HepG2 (cell line): Measurements from ENCODE around the gene RICTOR. TPM values are rescaled to one million over a fixed set of nuclear protein-coding genes. Genes with fewer than 3 reads are reported as not detected.

ENCODE experiments used
- AHR ChIP-seq: IDR thresholded peaks from 2 replicates; pipeline ENCODE4 v1.6.1; 2018; ENCODE audit warnings: missing genetic modification reagents, missing compliant biosample characterization
- CREB1 ChIP-seq, 2 experiments: fragments of 450-650 bp in 1 of 2; IDR thresholded peaks; 2 replicates each; pipeline ENCODE4 v1.6.1; 2016 to 2017; ENCODE audit warnings: control low read depth in 1 of 2, mild to moderate bottlenecking in 1 of 2, missing compliant biosample characterization in 1 of 2, missing genetic modification characterization in 1 of 2
- EEA1 ChIP-seq: sonication (generic); formaldehyde crosslinking; IDR thresholded peaks from 2 replicates; pipeline ENCODE4 v1.5.1; 2020; ENCODE audit warnings: mild to moderate bottlenecking, missing genetic modification reagents, borderline replicate concordance
- HES4 ChIP-seq: sonication (generic); formaldehyde crosslinking; IDR thresholded peaks from 2 replicates; pipeline ENCODE4 v1.9.0; 2021; ENCODE audit warnings: mild to moderate bottlenecking, missing genetic modification reagents, borderline replicate concordance
- HNF4G ChIP-seq, 2 experiments: sonication (generic) in 1 of 2; formaldehyde crosslinking in 1 of 2; IDR thresholded peaks; 2 replicates each; pipeline versions ENCODE4 v1.4.0 to v1.6.1; 2011 to 2020; ENCODE audit warnings: borderline replicate concordance in 2 of 2, low read depth in 2 of 2, mild to moderate bottlenecking in 2 of 2, low read length in 1 of 2, missing genetic modification reagents in 1 of 2, moderate library complexity in 1 of 2
- LCORL ChIP-seq, 2 experiments: fragments of 450-650 bp in 1 of 2; sonication (generic) in 1 of 2; formaldehyde crosslinking in 1 of 2; IDR thresholded peaks; 2 replicates each; pipeline versions ENCODE4 v1.5.0 to v1.6.1; 2017 to 2020; ENCODE audit warnings: antibody characterized with exemption in 1 of 2, missing genetic modification reagents in 1 of 2
- NRL ChIP-seq: sonication (generic); formaldehyde crosslinking; IDR thresholded peaks from 2 replicates; pipeline ENCODE4 v1.5.0; 2020; ENCODE audit warnings: missing genetic modification reagents, mild to moderate bottlenecking, moderate library complexity, borderline replicate concordance
- RORA ChIP-seq: sonication (generic); formaldehyde crosslinking; IDR thresholded peaks from 2 replicates; pipeline ENCODE4 v1.5.0; 2020; ENCODE audit warnings: mild to moderate bottlenecking, missing genetic modification reagents, moderate library complexity
- SNRNP70 ChIP-seq: fragments of 200-400 bp; formaldehyde crosslinking; IDR thresholded peaks from 2 replicates; pipeline ENCODE4 v1.6.1; 2017; ENCODE audit warnings: mild to moderate bottlenecking, low read depth, low read length, moderate library complexity
- TBX3 ChIP-seq: fragments of 450-650 bp; IDR thresholded peaks from 2 replicates; pipeline ENCODE4 v1.6.1; 2017; ENCODE audit warnings: antibody characterized with exemption, mild to moderate bottlenecking, inconsistent platforms, borderline replicate concordance
- ZNF256 ChIP-seq: sonication (generic); formaldehyde crosslinking; conservative IDR thresholded peaks from 2 replicates; pipeline ENCODE4 v1.4.0; 2020; ENCODE audit warnings: missing genetic modification reagents
- ZNF264 ChIP-seq: sonication (generic); formaldehyde crosslinking; IDR thresholded peaks from 2 replicates; pipeline ENCODE4 v1.4.0; 2020; ENCODE audit warnings: missing genetic modification reagents
- ZNF33A ChIP-seq: sonication (generic); formaldehyde crosslinking; IDR thresholded peaks from 2 replicates; pipeline ENCODE4 v1.5.1; 2020; ENCODE audit warnings: missing genetic modification reagents, mild to moderate bottlenecking, moderate library complexity, borderline replicate concordance
- ZNF432 ChIP-seq: sonication (generic); formaldehyde crosslinking; IDR thresholded peaks from 2 replicates; pipeline ENCODE4 v1.5.0; 2020; ENCODE audit warnings: missing genetic modification reagents, mild to moderate bottlenecking, borderline replicate concordance
- ZNF724P ChIP-seq: sonication (generic); formaldehyde crosslinking; IDR thresholded peaks from 2 replicates; pipeline ENCODE4 v1.8.0; 2022; ENCODE audit warnings: missing genetic modification reagents, borderline replicate concordance
- ZNF761 ChIP-seq: sonication (generic); formaldehyde crosslinking; conservative IDR thresholded peaks from 2 replicates; pipeline ENCODE4 v1.4.0; 2020; ENCODE audit warnings: mild to moderate bottlenecking, missing genetic modification reagents
- ZNF883 ChIP-seq: sonication (generic); formaldehyde crosslinking; IDR thresholded peaks from 2 replicates; pipeline ENCODE4 v1.5.1; 2020; ENCODE audit warnings: mild to moderate bottlenecking, missing genetic modification reagents; ENCODE audit errors: not compliant biosample characterization
- polyA plus RNA-seq, 8 experiments: library from polyadenylated mRNA; depleted of rRNA in 3 of 8; stranded (reverse) in 7 of 8; unstranded in 1 of 8; fragments of >200 nt; fragmentation: Illumina TruSeq in 4 of 8; extraction: Trizol in 4 of 8; gene quantifications; 2 replicates each; pipeline versions ENCODE4 v1.2.1 to v1.2.3, GENCODE V29; 2011 to 2016; ENCODE audit warnings: low read depth in 4 of 8, missing spikeins in 1 of 8, mixed read lengths in 1 of 8; ENCODE audit not compliant: insufficient read depth in 1 of 8
- total RNA-seq, 5 experiments: library from RNA; depleted of rRNA; stranded (reverse); fragments of >200 nt; fragmentation: Illumina TruSeq; extraction: Trizol; gene quantifications; 2 replicates each; pipeline ENCODE4 v1.2.3, GENCODE V29; 2016; ENCODE audit warnings: low read depth in 1 of 5
- TF ChIP-seq, protein P1 (sequence below): sonication (generic); formaldehyde crosslinking; IDR thresholded peaks from 2 replicates; pipeline ENCODE4 v1.5.0; 2020; ENCODE audit warnings: mild to moderate bottlenecking, missing genetic modification reagents, moderate library complexity
- TF ChIP-seq, protein P2 (sequence below): sonication (generic); formaldehyde crosslinking; IDR thresholded peaks from 2 replicates; pipeline ENCODE4 v1.8.0; 2022; ENCODE audit warnings: mild to moderate bottlenecking, missing genetic modification reagents; ENCODE audit not compliant: insufficient replicate concordance
- TF ChIP-seq, protein P3 (sequence below): sonication (generic); formaldehyde crosslinking; IDR thresholded peaks from 2 replicates; pipeline ENCODE4; 2020; ENCODE audit warnings: missing genetic modification reagents, mild to moderate bottlenecking, borderline replicate concordance

RICTOR gene
- total and polyA plus RNA-seq, 2 of the 13 experiments (the other 11 are each of a cell fraction or from before 2014, with no cell fraction given) = 10.7 to 15.4 TPM

DNA sequence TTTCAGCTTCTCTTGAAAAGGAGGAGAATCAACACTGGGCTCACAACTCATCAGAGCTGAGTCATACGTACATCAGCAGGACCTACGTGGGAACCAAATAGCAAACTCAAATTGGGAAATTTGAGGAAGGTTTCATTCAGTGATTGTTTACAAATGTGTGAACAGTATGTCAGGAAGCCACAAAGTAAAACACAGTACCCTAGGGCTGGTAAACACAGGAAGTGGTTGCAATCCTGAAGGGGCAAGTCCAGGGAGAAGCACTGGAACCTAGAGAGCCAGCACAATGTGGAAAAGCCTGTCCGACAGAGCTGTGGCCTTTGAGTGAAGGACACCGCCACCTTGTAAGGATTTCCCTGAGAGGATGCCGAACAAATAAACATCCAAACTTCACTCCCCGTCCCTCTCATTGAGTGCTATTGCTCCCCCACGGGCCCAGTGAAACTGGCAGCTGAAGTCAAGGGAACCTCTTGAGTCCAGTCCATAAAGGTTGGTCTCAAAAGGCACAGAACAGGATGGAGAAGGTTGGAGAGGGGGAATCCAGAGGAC, 26.7 kb upstream of the RICTOR start (continued):
- TF ChIP-seq RORA (CRISPR knock-in tag) (no peak), LCORL (IDR thresholded peaks at IDR 0.05) (no peak; the same call in 1 of the 2 replicates), LCORL (CRISPR knock-in tag; IDR thresholded peaks at IDR 0.05) (0 out of 2 replicates have a peak, but pooled peaks have one; percentile 22), ZNF33A (CRISPR knock-in tag) (no peak), SNRNP70 (no peak), HES4 (no peak), ZNF724P (no peak), TBX3 (no peak), ZNF883 (no peak), ZNF761 (no peak), ZNF432 (CRISPR knock-in tag) (no peak), AHR (CRISPR knock-in tag) (no peak), HNF4G (IDR thresholded peaks at IDR 0.05; ENCODE audit: borderline replicate concordance, low read depth, low read length) (no peak), HNF4G (CRISPR knock-in tag; IDR thresholded peaks at IDR 0.05; ENCODE audit: borderline replicate concordance, low read depth) (no peak), ZNF264 (no peak), EEA1 (CRISPR knock-in tag) (no peak), CREB1 (IDR thresholded peaks at IDR 0.05) (no peak), CREB1 (CRISPR knock-in tag; IDR thresholded peaks at IDR 0.05) (peak; percentile 31; the same call in 1 of the 2 replicates), ZNF256 (CRISPR knock-in tag) (no peak), NRL (CRISPR knock-in tag) (no peak)
- TF ChIP-seq, protein P1, sequence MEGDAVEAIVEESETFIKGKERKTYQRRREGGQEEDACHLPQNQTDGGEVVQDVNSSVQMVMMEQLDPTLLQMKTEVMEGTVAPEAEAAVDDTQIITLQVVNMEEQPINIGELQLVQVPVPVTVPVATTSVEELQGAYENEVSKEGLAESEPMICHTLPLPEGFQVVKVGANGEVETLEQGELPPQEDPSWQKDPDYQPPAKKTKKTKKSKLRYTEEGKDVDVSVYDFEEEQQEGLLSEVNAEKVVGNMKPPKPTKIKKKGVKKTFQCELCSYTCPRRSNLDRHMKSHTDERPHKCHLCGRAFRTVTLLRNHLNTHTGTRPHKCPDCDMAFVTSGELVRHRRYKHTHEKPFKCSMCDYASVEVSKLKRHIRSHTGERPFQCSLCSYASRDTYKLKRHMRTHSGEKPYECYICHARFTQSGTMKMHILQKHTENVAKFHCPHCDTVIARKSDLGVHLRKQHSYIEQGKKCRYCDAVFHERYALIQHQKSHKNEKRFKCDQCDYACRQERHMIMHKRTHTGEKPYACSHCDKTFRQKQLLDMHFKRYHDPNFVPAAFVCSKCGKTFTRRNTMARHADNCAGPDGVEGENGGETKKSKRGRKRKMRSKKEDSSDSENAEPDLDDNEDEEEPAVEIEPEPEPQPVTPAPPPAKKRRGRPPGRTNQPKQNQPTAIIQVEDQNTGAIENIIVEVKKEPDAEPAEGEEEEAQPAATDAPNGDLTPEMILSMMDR (CRISPR knock-in tag) = no peak
- TF ChIP-seq, protein P2, sequence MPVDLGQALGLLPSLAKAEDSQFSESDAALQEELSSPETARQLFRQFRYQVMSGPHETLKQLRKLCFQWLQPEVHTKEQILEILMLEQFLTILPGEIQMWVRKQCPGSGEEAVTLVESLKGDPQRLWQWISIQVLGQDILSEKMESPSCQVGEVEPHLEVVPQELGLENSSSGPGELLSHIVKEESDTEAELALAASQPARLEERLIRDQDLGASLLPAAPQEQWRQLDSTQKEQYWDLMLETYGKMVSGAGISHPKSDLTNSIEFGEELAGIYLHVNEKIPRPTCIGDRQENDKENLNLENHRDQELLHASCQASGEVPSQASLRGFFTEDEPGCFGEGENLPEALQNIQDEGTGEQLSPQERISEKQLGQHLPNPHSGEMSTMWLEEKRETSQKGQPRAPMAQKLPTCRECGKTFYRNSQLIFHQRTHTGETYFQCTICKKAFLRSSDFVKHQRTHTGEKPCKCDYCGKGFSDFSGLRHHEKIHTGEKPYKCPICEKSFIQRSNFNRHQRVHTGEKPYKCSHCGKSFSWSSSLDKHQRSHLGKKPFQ (CRISPR knock-in tag) = no peak
- TF ChIP-seq, protein P3, sequence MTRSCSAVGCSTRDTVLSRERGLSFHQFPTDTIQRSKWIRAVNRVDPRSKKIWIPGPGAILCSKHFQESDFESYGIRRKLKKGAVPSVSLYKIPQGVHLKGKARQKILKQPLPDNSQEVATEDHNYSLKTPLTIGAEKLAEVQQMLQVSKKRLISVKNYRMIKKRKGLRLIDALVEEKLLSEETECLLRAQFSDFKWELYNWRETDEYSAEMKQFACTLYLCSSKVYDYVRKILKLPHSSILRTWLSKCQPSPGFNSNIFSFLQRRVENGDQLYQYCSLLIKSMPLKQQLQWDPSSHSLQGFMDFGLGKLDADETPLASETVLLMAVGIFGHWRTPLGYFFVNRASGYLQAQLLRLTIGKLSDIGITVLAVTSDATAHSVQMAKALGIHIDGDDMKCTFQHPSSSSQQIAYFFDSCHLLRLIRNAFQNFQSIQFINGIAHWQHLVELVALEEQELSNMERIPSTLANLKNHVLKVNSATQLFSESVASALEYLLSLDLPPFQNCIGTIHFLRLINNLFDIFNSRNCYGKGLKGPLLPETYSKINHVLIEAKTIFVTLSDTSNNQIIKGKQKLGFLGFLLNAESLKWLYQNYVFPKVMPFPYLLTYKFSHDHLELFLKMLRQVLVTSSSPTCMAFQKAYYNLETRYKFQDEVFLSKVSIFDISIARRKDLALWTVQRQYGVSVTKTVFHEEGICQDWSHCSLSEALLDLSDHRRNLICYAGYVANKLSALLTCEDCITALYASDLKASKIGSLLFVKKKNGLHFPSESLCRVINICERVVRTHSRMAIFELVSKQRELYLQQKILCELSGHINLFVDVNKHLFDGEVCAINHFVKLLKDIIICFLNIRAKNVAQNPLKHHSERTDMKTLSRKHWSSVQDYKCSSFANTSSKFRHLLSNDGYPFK (CRISPR knock-in tag) = no peak
